ENCODE results near the gene AADAT.

Gene AADAT

DNA sequence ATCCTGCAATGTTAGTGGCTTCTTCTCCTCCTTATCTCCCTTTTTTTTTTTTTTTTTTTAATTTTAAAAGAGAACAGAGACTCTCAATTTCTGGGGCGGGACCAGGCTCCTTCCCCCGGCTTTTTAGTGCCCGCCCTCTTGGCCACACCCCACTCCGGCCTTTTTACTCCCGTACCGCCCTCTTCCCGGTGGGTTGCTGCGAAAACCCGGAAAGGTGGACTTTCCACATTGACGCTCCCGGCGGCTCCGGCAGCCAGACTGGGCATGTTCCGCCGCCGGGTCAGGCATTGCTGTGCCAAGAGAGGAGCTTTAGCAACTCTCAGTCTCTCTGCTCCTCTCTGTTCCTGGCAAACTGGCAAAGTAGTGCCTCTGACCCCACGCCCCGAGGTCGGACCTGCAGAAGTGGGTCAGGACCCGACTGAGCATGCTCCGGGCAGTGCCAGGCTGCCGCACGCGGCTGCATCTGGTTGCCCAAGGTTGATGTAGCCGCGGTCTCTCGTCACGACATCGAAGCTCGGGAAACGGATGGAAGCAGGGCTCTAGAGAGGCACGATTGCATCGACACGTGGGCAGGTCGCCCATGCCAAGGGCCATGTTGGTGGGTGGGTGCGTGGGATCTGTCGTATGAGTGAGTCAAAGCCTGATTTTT, 62.5 kb downstream of the AADAT start:
- DNase-seq = peak; percentile 56 to 80

DNA sequence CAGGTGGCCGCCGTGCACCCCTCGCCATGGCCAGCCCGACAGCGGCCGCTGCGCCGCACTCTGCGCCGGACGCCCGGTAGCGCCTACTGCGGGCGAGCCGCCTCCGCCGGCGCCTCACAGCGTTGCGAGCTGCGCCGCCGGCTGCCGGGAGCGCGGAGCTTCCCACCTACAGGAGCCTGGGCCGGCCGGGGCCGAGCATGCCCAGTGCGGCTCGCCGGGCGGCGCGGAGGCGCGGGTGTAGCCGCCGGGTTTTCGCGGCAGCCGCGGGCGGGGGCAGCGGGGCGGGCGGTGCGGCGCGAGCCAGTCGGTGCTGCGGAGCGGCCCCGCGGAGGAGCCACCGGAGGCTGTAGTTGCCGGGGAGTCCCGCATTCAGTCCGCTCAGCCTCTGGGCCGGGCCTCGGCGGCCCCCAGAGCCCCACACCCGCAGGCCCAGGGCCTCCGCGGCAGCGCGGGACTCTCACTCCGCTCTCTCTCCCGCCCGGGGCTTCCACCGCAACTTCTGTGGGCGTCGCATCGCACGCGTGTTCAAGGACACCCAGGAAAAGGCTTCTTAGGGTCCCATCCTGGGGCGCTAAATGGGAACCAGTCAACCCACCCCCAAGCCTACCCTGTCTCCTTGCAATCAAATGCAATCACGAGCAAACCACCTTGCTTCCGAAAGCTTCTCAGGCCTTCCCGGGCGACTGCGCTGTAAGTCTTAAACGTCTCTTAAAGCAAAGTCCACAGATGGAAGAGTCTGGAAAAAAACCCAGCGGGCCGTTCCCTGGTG, 63.3 kb downstream of the AADAT start, which contains the start of gene MFAP3L:
Gene MFAP3L (minus strand): TSS at position 143 of the 769 bp plus-strand sequence. CDS start 20,518 bp downstream, outside the sequence.
- peak; percentile 52 to 73 for DNase-seq

DNA sequence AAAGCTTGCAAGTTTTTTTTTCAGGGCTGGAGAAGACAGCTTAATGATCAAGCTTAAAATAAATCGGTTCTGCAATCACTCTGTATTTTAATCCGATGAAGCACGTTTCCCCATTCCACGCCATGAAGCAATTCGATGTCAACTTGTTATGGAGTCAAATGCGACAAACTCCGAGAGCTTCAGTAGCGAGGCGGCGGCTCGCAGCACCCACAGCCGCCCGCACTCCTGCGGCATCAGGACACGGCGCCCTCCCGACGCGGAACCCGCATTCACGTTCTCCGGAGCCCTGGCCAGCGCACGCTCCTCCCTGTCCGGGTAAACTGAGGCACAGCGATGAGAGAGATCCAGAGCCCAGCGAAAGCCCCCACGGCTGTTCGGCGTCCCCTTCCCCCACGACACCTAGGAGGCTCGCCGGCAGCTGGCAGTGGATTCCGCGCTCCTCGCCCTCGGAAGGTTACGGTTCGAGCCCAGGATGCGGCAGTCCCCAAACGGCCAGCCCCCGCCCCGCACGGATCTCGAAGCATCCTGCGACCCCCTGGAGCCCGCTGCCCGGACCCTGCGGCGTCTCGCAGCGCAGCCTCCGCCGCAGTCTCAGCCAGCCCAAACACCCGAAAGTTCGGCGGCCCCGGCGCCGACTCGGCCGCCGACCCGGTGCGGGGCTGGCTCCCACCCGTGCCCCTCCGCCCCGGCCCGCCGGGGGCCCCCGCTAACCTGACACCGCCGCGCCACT, 64.1 kb downstream of the AADAT start:
- no peak for DNase-seq

DNA sequence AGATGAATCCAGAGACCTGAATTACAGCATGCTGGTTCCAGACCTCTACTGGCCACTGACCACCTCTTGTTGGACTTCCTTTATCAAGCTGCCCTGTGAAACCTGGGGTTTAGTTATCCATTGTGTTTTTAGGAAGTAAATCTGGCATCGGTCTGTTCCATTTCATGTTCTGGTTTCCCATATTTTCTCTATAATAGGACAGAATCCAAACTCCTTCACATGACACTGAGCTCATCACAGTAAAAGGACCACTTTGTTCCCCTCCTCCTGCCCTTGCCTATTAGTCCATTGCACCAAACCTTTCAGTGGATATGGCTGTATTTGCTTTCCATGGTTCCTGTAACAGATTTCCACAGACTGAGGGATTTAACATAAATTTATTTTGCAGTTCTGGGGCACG, 67.5 kb downstream of the AADAT start:
- DNase-seq = no peak

DNA sequence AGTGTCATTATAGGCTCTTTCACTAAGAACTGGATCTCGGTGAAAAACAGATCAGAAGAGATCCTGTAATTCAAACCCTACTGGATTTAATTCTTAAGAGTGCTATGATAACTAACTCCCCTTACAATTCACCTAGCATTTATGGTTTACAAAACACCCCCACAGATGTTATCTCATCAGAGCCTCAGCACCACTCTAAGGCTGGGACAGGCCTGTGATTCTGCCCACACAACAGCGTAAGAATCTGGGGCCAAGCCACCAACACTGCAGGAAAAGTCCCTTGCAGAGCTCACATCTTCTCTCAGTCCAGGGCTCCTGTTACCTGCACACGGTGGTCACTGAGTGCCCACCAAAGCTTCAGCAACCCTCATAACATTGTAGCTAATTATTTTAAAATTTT, 72.5 kb downstream of the AADAT start:
- DNase-seq = no peak

DNA sequence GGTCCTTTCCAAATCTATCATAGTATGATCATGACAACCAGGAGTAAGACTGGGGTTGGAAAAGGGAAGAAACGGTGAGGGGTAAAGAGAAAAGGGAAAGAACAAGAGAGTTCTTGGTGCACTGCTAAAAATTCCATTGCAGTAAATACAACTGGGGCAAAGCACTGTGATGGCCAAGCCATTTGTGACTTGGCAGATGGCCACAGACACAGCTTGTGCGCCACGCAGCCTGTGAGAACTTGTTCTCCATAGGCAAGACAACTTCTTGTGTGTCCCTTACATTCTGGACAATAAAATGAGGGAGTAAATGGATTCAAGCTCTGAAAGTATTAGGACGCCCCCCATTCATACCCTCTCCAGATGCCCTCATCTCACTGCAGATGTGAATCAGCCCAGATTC, 74.5 kb downstream of the AADAT start:
- DNase-seq = no peak

DNA sequence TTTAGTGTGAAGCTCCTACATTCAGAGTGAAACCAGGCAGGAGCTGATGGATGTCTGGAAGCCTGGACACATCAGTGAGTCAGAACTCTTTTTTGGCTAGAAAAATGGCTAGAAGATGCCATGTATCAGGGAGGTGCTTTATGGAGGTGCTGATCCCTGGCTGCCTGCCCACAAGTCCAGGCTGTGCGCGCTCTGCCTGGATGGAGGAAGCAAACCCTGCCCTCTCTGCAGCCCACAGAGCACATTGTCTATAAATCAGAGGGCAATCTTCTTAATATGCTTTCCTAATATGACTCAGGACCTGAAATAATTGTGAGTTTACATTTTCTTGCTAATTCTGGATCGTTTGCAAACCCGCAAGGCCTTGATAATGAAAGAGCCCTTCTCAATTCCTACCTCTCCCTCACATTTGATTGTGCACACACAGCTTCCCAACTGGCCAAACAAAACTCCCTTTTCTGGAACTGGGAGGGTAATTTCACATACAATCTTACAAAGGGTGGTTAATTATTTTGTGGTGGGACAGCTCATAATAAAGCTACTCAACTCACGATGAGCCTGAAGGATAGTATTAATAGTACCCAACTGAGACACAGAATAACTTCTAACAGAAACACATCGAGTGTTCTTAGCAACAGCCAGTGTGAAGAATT, 75.3 kb downstream of the AADAT start:
- no peak for DNase-seq

DNA sequence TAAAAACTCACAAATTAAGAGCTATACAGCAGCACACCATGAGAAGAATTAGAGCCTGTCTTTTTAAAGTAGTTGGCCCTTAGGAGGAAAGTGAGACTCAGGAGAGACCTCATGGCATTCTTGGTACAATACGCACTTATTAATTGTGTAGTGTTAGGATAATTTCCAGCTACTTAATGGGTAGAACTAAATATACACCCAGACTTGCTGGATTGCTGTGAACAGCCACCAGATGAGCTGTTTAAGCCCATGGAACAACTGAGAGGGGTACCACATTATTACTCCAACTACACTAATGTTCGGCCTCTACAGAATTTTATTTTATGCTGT, 77.2 kb downstream of the AADAT start:
- no peak for DNase-seq

DNA sequence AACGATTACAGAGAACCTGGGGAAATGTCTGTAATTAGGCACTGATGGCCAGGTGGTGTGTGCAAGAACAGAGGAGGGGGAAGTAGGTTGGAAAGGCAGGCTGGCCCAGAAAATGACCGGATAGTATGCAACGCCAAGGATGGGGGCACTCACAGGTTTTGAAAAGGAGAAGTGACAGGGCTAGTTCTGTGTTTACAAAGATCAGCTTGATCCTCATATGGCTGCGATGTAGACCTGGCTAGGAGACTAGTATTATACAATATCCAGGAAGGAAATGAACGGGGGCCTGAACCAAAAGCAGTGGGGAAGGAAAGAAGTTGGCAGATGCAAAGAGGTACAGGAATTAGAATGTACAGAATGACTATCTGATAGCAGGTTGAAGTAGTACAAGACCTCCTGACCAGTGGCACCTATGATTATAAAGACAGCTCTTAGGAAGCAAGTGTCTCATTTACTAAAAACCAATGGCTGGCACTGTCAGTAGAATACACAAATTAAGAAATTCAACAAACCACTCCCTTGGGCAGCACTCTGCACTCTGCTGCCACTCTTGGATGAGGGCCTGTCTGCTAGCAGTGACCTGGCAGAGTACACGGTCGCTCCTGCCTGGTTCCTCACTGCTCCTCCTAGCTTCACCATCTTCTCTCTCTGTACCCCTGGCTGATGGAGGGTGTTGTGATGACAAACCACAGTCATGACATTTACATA, 77.7 kb downstream of the AADAT start:
- no peak for DNase-seq
